ENCODE measurements around the gene CBLN3. TPM values are rescaled to one million over a fixed set of nuclear protein-coding genes. Genes with fewer than 3 reads are reported as not detected.

Gene CBLN3
- total and polyA plus RNA-seq, 9 of the 15 experiments (the other 6 are each of a cell fraction or from before 2014, with no cell fraction given), result 0.05 to 0.59 (median 0.26) TPM; not detected in 1

DNA sequence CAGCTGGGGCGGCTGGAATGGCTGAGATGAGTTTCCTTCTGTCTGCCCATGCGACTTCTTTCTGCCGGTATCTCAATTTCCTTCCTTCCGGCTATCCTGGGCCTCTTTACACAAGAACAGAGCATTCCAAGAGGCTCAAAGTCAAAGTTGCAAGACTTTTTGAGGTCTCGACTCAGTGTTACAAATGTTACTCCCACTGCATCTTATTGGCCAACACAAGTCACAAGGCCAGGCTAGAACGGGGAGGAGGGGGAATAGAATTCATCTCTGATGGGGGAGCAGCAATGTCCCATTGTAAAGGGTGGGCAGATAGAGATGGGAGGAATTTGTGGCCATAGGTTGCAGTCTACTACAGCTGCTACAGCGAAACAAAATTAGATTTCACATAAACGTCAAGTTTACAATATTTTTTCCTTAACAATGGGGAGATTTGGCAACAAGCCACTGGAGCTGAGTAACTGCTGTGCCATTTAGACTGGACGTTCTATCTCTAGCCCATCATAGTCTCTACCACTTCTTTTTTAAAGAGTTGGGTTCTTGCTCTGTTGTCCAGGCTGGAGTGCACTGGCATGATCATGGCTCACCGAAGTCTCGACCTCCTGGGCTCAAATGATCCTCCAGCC lies 40.1 kb downstream of the CBLN3 start:
- Histone ChIP-seq H3K27me3 (ENCODE audit: control insufficient read depth in 2 of 2, insufficient read depth in 2 of 2, low read length in 2 of 2) (no peaks in the 10 kb centered on the region), H3K36me3 (ENCODE audit: control insufficient read depth, insufficient read depth, low read length) (no peaks in the 10 kb centered on the region), H3K4me3 (no peak overlapping the region), H3K79me2 (ENCODE audit: control insufficient read depth, insufficient read depth, low read length) (no peaks in the 10 kb centered on the region), H3K4me2 (ENCODE audit: insufficient read depth, low read length) (peak overlapping the region; percentile 54; the same call in 1 of the 2 replicates), H3K9me1 (ENCODE audit: control insufficient read depth, insufficient read depth, low read length) (no peaks in the 10 kb centered on the region), H3K9me3 (replicated peaks; ENCODE audit: control insufficient read depth, insufficient read depth, low read depth, low read length) (no peaks in the 10 kb centered on the region), H4K20me1 (replicated peaks; ENCODE audit: control insufficient read depth, insufficient read depth, low read length) (no peaks in the 10 kb centered on the region), H3K4me1 (replicated peaks in 1 of 2; ENCODE audit: control insufficient read depth in 2 of 2, insufficient read depth in 2 of 2, low read length in 2 of 2) (peaks cover 7 to 11% of the 10 kb centered on the region in 2 experiments; a peak in 3 of 5 replicates), H2AFZ (ENCODE audit: low read depth, low read length) (peak overlapping the region; percentile 80), H3K27ac (ENCODE audit: extremely low read depth, low read depth, low read length) (no peak overlapping the region), H3K9ac (ENCODE audit: insufficient read depth in 1 of 2, low read depth in 2 of 2, low read length in 2 of 2) (no peak overlapping the region; a peak in 1 of 4 replicates)
- ATAC-seq (peak; percentile 79), FAIRE-seq (peak; percentile 71), DNase-seq (ENCODE audit: extremely low read depth in 1 of 4, low spot score in 3 of 4) (peak in 2 of 4 experiments; percentile 39 to 42)
- CTCF ChIA-PET (ENCODE audit: low intra/inter-chr PET ratio), result no interaction called here
- in situ Hi-C loops (cut with MboI) (no loop called here), intact Hi-C loops (cut with micrococcal nuclease) (no loop called here)
- POLR2A ChIA-PET, result interaction anchor here (0.6 to 1.0 kb wide), 2 partner anchors 15 to 88 kb away, joined by 4 read pairs; no protein-coding TSS in a partner anchor
- no TSS peak for BruUV-seq (replicated peaks)
- WGBS (ENCODE audit: insufficient coverage, low coverage, missing lambda C conversion rate), result 19% methylated on average over 10 of the region's 11 CpGs
- TF ChIP-seq, protein P1, sequence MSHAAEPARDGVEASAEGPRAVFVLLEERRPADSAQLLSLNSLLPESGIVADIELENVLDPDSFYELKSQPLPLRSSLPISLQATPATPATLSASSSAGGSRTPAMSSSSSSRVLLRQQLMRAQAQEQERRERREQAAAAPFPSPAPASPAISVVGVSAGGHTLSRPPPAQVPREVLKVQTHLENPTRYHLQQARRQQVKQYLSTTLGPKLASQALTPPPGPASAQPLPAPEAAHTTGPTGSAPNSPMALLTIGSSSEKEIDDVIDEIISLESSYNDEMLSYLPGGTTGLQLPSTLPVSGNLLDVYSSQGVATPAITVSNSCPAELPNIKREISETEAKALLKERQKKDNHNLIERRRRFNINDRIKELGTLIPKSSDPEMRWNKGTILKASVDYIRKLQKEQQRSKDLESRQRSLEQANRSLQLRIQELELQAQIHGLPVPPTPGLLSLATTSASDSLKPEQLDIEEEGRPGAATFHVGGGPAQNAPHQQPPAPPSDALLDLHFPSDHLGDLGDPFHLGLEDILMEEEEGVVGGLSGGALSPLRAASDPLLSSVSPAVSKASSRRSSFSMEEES (CRISPR knock-in tag; IDR thresholded peaks at IDR 0.05), result no peak
- no peak for TF ChIP-seq MBD2 (IDR thresholded peaks at IDR 0.05; ENCODE audit: borderline replicate concordance, low read depth)
- peak; percentile 41; the same call in 1 of the 2 replicates for TF ChIP-seq ETV1 (tag; conservative IDR thresholded peaks at IDR 0.05; ENCODE audit: low read depth)
- no peak for TF ChIP-seq ESRRA (IDR thresholded peaks at IDR 0.05; ENCODE audit: borderline replicate concordance, low read depth)
- TF ChIP-seq TAL1 (IDR thresholded peaks at IDR 0.05), result no peak
- TF ChIP-seq, protein P2, sequence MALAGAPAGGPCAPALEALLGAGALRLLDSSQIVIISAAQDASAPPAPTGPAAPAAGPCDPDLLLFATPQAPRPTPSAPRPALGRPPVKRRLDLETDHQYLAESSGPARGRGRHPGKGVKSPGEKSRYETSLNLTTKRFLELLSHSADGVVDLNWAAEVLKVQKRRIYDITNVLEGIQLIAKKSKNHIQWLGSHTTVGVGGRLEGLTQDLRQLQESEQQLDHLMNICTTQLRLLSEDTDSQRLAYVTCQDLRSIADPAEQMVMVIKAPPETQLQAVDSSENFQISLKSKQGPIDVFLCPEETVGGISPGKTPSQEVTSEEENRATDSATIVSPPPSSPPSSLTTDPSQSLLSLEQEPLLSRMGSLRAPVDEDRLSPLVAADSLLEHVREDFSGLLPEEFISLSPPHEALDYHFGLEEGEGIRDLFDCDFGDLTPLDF (CRISPR knock-in tag; IDR thresholded peaks at IDR 0.05), result no peak
- TF ChIP-seq ZNF232 (CRISPR knock-in tag; IDR thresholded peaks at IDR 0.05), result no peak
- peak; percentile 88 for TF ChIP-seq NFYB (IDR thresholded peaks at IDR 0.05; ENCODE audit: extremely low read depth, insufficient read length)
- TF ChIP-seq RBM22 (IDR thresholded peaks at IDR 0.05; ENCODE audit: low read depth, low read length, poor library complexity, severe bottlenecking), result no peak
- TF ChIP-seq, protein P3, sequence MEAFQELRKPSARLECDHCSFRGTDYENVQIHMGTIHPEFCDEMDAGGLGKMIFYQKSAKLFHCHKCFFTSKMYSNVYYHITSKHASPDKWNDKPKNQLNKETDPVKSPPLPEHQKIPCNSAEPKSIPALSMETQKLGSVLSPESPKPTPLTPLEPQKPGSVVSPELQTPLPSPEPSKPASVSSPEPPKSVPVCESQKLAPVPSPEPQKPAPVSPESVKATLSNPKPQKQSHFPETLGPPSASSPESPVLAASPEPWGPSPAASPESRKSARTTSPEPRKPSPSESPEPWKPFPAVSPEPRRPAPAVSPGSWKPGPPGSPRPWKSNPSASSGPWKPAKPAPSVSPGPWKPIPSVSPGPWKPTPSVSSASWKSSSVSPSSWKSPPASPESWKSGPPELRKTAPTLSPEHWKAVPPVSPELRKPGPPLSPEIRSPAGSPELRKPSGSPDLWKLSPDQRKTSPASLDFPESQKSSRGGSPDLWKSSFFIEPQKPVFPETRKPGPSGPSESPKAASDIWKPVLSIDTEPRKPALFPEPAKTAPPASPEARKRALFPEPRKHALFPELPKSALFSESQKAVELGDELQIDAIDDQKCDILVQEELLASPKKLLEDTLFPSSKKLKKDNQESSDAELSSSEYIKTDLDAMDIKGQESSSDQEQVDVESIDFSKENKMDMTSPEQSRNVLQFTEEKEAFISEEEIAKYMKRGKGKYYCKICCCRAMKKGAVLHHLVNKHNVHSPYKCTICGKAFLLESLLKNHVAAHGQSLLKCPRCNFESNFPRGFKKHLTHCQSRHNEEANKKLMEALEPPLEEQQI (IDR thresholded peaks at IDR 0.05), result no peak
- no peak for TF ChIP-seq HNRNPUL1 (IDR thresholded peaks at IDR 0.05; ENCODE audit: low read length)
- TF ChIP-seq HMG20A (CRISPR knock-in tag; conservative IDR thresholded peaks at IDR 0.05), result no peak
- TF ChIP-seq NRF1 (conservative IDR thresholded peaks at IDR 0.05 in 1 of 2, IDR thresholded peaks at IDR 0.05 in 1 of 2), result no peak
- TF ChIP-seq HDAC8 (tag; IDR thresholded peaks at IDR 0.05), result no peak
- TF ChIP-seq SAP30 (IDR thresholded peaks at IDR 0.05; ENCODE audit: borderline replicate concordance, insufficient read depth, low read depth, low read length, poor library complexity, severe bottlenecking), result no peak
